Adipose tissue (tissue), 3 donors: ENCODE measurements around the gene ICAM2. TPM values are rescaled to one million over a fixed set of nuclear protein-coding genes. Genes with fewer than 3 reads are reported as not detected.

Experiments
- H3K27ac ChIP-seq: one replicate; pipeline ENCODE4 v1.5.1; 2013; ENCODE audit warnings: low read depth, low read length
- WGBS, 3 donors: extraction: QIAGEN DNeasy Blood & Tissue Kit; methylation state at CpG; one replicate each; pipeline ENCODE4 v1.1.7; 2013; 5-methylcytosine and 5-hydroxymethylcytosine counted together
- polyA plus RNA-seq, 3 donors: library from polyadenylated mRNA; stranded (reverse); fragments of 200-250 nt; gene quantifications; one replicate each; pipeline ENCODE4 v1.2.3, GENCODE V29; 2013
- donor health status: healthy with polysubstance abuse.
- donor health status: Bipolar disorder and iron deficiency.
- donor health status: healthy.

The ICAM2 gene
- polyA plus RNA-seq, result 10 to 100 TPM; 13.0 to 87.0 (median 63.9) TPM

- no peak within 1 kb of the TSS for H3K27ac ChIP-seq
- WGBS, 3 donors, result 11 to 19% (median 13%) methylated on average over 23 of the region's 23 CpGs
Observed at GRCh38 chr17:64020056-64020766, at the start of gene ICAM2. TSS of gene ICAM2 (minus strand) at chr17:64020633. CDS start at chr17:64006691, 13,942 bp downstream.

- H3K27ac ChIP-seq, result no peak overlapping the region
- WGBS, 3 donors, result 96 to 98% (median 98%) methylated on average over 3 of the region's 3 CpGs
Observed at GRCh38 chr17:64070213-64070612, 49.8 kb upstream of the ICAM2 start.

- no peak overlapping the region for H3K27ac ChIP-seq
- 98 to 100% (median 100%) methylated on average over 1 of the region's 1 CpG for WGBS, 3 donors
Observed at GRCh38 chr17:64069143-64069542, 48.7 kb upstream of the ICAM2 start.

GRCh38 chr17:64067657-64068056 is 47.2 kb upstream of the ICAM2 start:
- no peak overlapping the region for H3K27ac ChIP-seq
- WGBS, 3 donors, result 86 to 88% (median 87%) methylated on average over 3 of the region's 3 CpGs

- 83 to 92% (median 91%) methylated on average over 7 of the region's 7 CpGs for WGBS, 3 donors
- H3K27ac ChIP-seq, result no peak overlapping the region
Observed at GRCh38 chr17:64066716-64067115, 46.3 kb upstream of the ICAM2 start.

GRCh38 chr17:64065161-64065560 is 44.7 kb upstream of the ICAM2 start:
- H3K27ac ChIP-seq, result no peak overlapping the region
- WGBS, 3 donors, result 84 to 93% (median 84%) methylated on average over 8 of the region's 8 CpGs

GRCh38 chr17:64064331-64064730 is 43.9 kb upstream of the ICAM2 start:
- H3K27ac ChIP-seq, result no peak overlapping the region
- 53 to 86% (median 79%) methylated on average over 9 of the region's 9 CpGs for WGBS, 3 donors

- no peak overlapping the region for H3K27ac ChIP-seq
- WGBS, 3 donors, result 32 to 51% (median 50%) methylated on average over 16 of the region's 16 CpGs
Observed at GRCh38 chr17:64063766-64064224, 43.4 kb upstream of the ICAM2 start.

- WGBS, 3 donors, result 57 to 72% (median 67%) methylated on average over 5 of the region's 5 CpGs
- no peak overlapping the region for H3K27ac ChIP-seq
Observed at GRCh38 chr17:64063088-64063487, 42.7 kb upstream of the ICAM2 start.

- H3K27ac ChIP-seq, result no peak overlapping the region
- 85 to 88% (median 86%) methylated on average over 5 of the region's 5 CpGs for WGBS, 3 donors
Observed at GRCh38 chr17:64061178-64061898, 40.9 kb upstream of the ICAM2 start.

- no peak overlapping the region for H3K27ac ChIP-seq
- 51 to 85% (median 62%) methylated on average over 5 of the region's 5 CpGs for WGBS, 3 donors
Observed at GRCh38 chr17:64060331-64060730, 39.9 kb upstream of the ICAM2 start.

- no peak overlapping the region for H3K27ac ChIP-seq
- 87 to 100% (median 87%) methylated on average over 2 of the region's 2 CpGs for WGBS, 3 donors
Observed at GRCh38 chr17:64059756-64060155, 39.3 kb upstream of the ICAM2 start.

- H3K27ac ChIP-seq, result no peak overlapping the region
- WGBS, 3 donors, result 39 to 83% (median 83%) methylated on average over 5 of the region's 5 CpGs
Observed at GRCh38 chr17:64058621-64059020, 38.2 kb upstream of the ICAM2 start.

GRCh38 chr17:64057701-64058263 is 37.3 kb upstream of the ICAM2 start:
- WGBS, 3 donors, result 66 to 90% (median 89%) methylated on average over 9 of the region's 9 CpGs
- no peak overlapping the region for H3K27ac ChIP-seq

GRCh38 chr17:64056269-64057005 is 36.0 kb upstream of the ICAM2 start:
- no peak overlapping the region for H3K27ac ChIP-seq
- WGBS, 3 donors, result 42 to 77% (median 77%) methylated on average over 12 of the region's 12 CpGs

- WGBS, 3 donors, result 65 to 93% (median 93%) methylated on average over 22 of the region's 22 CpGs
- no peak overlapping the region for H3K27ac ChIP-seq
Observed at GRCh38 chr17:64055183-64056142, 35.0 kb upstream of the ICAM2 start.

- H3K27ac ChIP-seq, result no peak overlapping the region
- WGBS, 3 donors, result 94 to 96% (median 94%) methylated on average over 21 of the region's 21 CpGs
Observed at GRCh38 chr17:64054304-64054703, 33.9 kb upstream of the ICAM2 start.

- H3K27ac ChIP-seq, result no peak overlapping the region
- 93 to 97% (median 94%) methylated on average over 10 of the region's 10 CpGs for WGBS, 3 donors
Observed at GRCh38 chr17:64053101-64053500, 32.7 kb upstream of the ICAM2 start.
